GM23248 (cell line): ENCODE results near the gene COPS3. TPM values are rescaled to one million over a fixed set of nuclear protein-coding genes. Genes with fewer than 3 reads are reported as not detected.

Experiments
- DNase-seq: peaks from one replicate; pipeline ENCODE4 v3.0.0-alpha.2; 2015
- H2AFZ ChIP-seq: fragments of 200-600 bp; sonication (generic); 2 replicates; pipeline ENCODE4 v1.6.1; 2016; ENCODE audit warnings: antibody characterized with exemption
- H3F3A ChIP-seq: fragments of 200-600 bp; sonication (generic); 2 replicates; pipeline ENCODE4 v1.6.1; 2016; ENCODE audit warnings: mild to moderate bottlenecking, antibody characterized with exemption, mixed run types; ENCODE audit not compliant: insufficient read depth
- H3K27ac ChIP-seq: fragments of 200-600 bp; sonication (generic); 2 replicates; pipeline ENCODE4 v1.5.1; 2016; ENCODE audit warnings: mild to moderate bottlenecking
- H3K27me3 ChIP-seq: fragments of 200-600 bp; sonication (generic); replicated peaks from 2 replicates; pipeline ENCODE4 v1.6.1; 2016; ENCODE audit warnings: mild to moderate bottlenecking; ENCODE audit not compliant: insufficient read depth
- H3K36me3 ChIP-seq: fragments of 200-600 bp; sonication (generic); 2 replicates; pipeline ENCODE4 v1.6.1; 2016; ENCODE audit warnings: low read depth, mild to moderate bottlenecking
- H3K4me1 ChIP-seq: fragments of 200-600 bp; sonication (generic); 2 replicates; pipeline ENCODE4 v1.6.1; 2016; ENCODE audit warnings: mild to moderate bottlenecking; ENCODE audit not compliant: insufficient read depth
- H3K4me2 ChIP-seq: fragments of 200-600 bp; sonication (generic); one replicate; pipeline ENCODE4 v1.6.1; 2016; ENCODE audit warnings: mild to moderate bottlenecking; ENCODE audit not compliant: unreplicated experiment
- H3K4me3 ChIP-seq: fragments of 200-600 bp; sonication (generic); 2 replicates; pipeline ENCODE4 v1.5.1; 2016; ENCODE audit warnings: mild to moderate bottlenecking
- H3K79me2 ChIP-seq: fragments of 200-600 bp; sonication (generic); 2 replicates; pipeline ENCODE4 v1.6.1; 2016; ENCODE audit warnings: mild to moderate bottlenecking; ENCODE audit not compliant: insufficient read depth
- H3K9ac ChIP-seq: fragments of 200-600 bp; sonication (generic); 2 replicates; pipeline ENCODE4 v1.6.1; 2016; ENCODE audit warnings: mild to moderate bottlenecking
- H3K9me2 ChIP-seq: fragments of 200-600 bp; sonication (generic); 2 replicates; pipeline ENCODE4 v1.6.1; 2016; ENCODE audit warnings: mixed run types, mild to moderate bottlenecking, moderate library complexity; ENCODE audit not compliant: insufficient read depth
- H3K9me3 ChIP-seq: fragments of 200-600 bp; sonication (generic); one replicate; pipeline ENCODE4 v1.6.1; 2017; ENCODE audit warnings: low read depth
- H4K20me1 ChIP-seq: fragments of 200-600 bp; sonication (generic); 2 replicates; pipeline ENCODE4 v1.6.0; 2016; ENCODE audit not compliant: insufficient read depth
- EZH2 ChIP-seq: fragments of 200-600 bp; sonication (generic); IDR thresholded peaks from 2 replicates; pipeline ENCODE4 v1.6.1; 2018; ENCODE audit warnings: antibody characterized with exemption, mild to moderate bottlenecking; ENCODE audit not compliant: insufficient read depth, poor library complexity, severe bottlenecking
- EZH2phosphoT487 ChIP-seq: fragments of 200-600 bp; sonication (generic); IDR thresholded peaks from 2 replicates; pipeline ENCODE4 v1.6.1; 2018; ENCODE audit warnings: antibody characterized with exemption, moderate library complexity, mild to moderate bottlenecking, low read depth; ENCODE audit not compliant: insufficient read depth
- WGBS, 2 experiments: methylation state at CpG; one replicate each; pipeline ENCODE4 v1.1.6; 2015 to 2017; ENCODE audit warnings: low lambda C conversion rate in 2 of 2, low coverage in 1 of 2; ENCODE audit errors: missing lambda C conversion rate in 2 of 2; 5-methylcytosine and 5-hydroxymethylcytosine counted together
- in situ Hi-C: fragments of 300-500 bp; cut with MboI; formaldehyde crosslinking; loops from 2 replicates; pipeline ENCODE4 v1.15.0; 2020
- polyA plus RNA-seq: library from polyadenylated mRNA; unstranded; fragments of >200 nt; fragmentation: Nextera tagmentation; extraction: Ambion mirVana; gene quantifications from 2 replicates; pipeline ENCODE4 v1.2.1, GENCODE V29; 2016
- total RNA-seq: library from RNA; depleted of rRNA; stranded (reverse); fragments of >200 nt; shearing (Covaris generic); gene quantifications from 2 replicates; pipeline ENCODE4 v1.2.3, GENCODE V29; 2014

Gene COPS3
- total and polyA plus RNA-seq, 2 experiments from 2014 or later: 90.2 to 93.3 TPM

GRCh38 chr17:17320911-17321220, 39.8 kb upstream of the COPS3 start:
- H3K4me1 ChIP-seq: no peaks in the 10 kb centered on the region
- 89 to 90% methylated on average over 10 of the region's 10 CpGs for WGBS, 2 experiments
- H3K9me3 ChIP-seq: no peaks in the 10 kb centered on the region
- no peak for TF ChIP-seq EZH2phosphoT487
- H3K9me2 ChIP-seq: no peaks in the 10 kb centered on the region
- no peaks in the 10 kb centered on the region for H3K36me3 ChIP-seq
- H3K9ac ChIP-seq: no peak overlapping the region
- H3K27me3 ChIP-seq: no peaks in the 10 kb centered on the region
- no peaks in the 10 kb centered on the region for H3F3A ChIP-seq
- no peak for DNase-seq
- H2AFZ ChIP-seq: no peak overlapping the region
- no peaks in the 10 kb centered on the region for H4K20me1 ChIP-seq
- H3K4me3 ChIP-seq: no peak overlapping the region
- no peaks in the 10 kb centered on the region for H3K79me2 ChIP-seq
- in situ Hi-C loops: no loop called here
- H3K4me2 ChIP-seq: no peak overlapping the region
- H3K27ac ChIP-seq: no peak overlapping the region

GRCh38 chr17:17320188-17320910, 39.3 kb upstream of the COPS3 start:
- Histone ChIP-seq H3K4me3 (no peak overlapping the region), H3K36me3 (no peaks in the 10 kb centered on the region), H3F3A (no peaks in the 10 kb centered on the region), H3K9me2 (no peaks in the 10 kb centered on the region), H3K27me3 (no peaks in the 10 kb centered on the region), H3K9me3 (no peaks in the 10 kb centered on the region), H3K79me2 (no peaks in the 10 kb centered on the region), H3K9ac (no peak overlapping the region), H3K27ac (no peak overlapping the region), H3K4me1 (no peaks in the 10 kb centered on the region), H3K4me2 (no peak overlapping the region), H2AFZ (no peak overlapping the region), H4K20me1 (no peaks in the 10 kb centered on the region)
- 85% methylated on average over 16 of the region's 16 CpGs for whole genome bisulfite sequencing, 2 experiments
- DNase-seq: no peak
- TF ChIP-seq EZH2phosphoT487 (no peak), EZH2 (no peak)
- in situ Hi-C loops: no loop called here

- no peaks in the 10 kb centered on the region for H3K4me1 ChIP-seq
- in situ Hi-C loops: no loop called here
- H3K9ac ChIP-seq: no peak overlapping the region
- no peaks in the 10 kb centered on the region for H3K9me2 ChIP-seq
- no peak overlapping the region for H3K4me2 ChIP-seq
- no peaks in the 10 kb centered on the region for H3K79me2 ChIP-seq
- H3K27me3 ChIP-seq: no peaks in the 10 kb centered on the region
- no peaks in the 10 kb centered on the region for H4K20me1 ChIP-seq
- H3F3A ChIP-seq: no peaks in the 10 kb centered on the region
- no peaks in the 10 kb centered on the region for H3K9me3 ChIP-seq
- H3K4me3 ChIP-seq: no peak overlapping the region
- 91 to 92% methylated on average over 6 of the region's 6 CpGs for WGBS, 2 experiments
- no peak overlapping the region for H3K27ac ChIP-seq
- no peaks in the 10 kb centered on the region for H3K36me3 ChIP-seq
- TF ChIP-seq EZH2 (no peak), EZH2phosphoT487 (no peak)
- no peak for DNase-seq
- no peak overlapping the region for H2AFZ ChIP-seq
Measured at GRCh38 chr17:17315142-17315821, 34.2 kb upstream of the COPS3 start.

GRCh38 chr17:17314501-17315071, 33.5 kb upstream of the COPS3 start:
- TF ChIP-seq EZH2: no peak
- no peak for TF ChIP-seq EZH2phosphoT487
- Histone ChIP-seq H3K4me2 (no peak overlapping the region), H3K9me2 (no peaks in the 10 kb centered on the region), H3K4me3 (no peak overlapping the region), H3K9me3 (no peaks in the 10 kb centered on the region), H2AFZ (no peak overlapping the region), H3K9ac (no peak overlapping the region), H4K20me1 (no peaks in the 10 kb centered on the region), H3K27me3 (no peaks in the 10 kb centered on the region), H3F3A (no peaks in the 10 kb centered on the region), H3K27ac (no peak overlapping the region), H3K36me3 (no peaks in the 10 kb centered on the region), H3K4me1 (no peaks in the 10 kb centered on the region), H3K79me2 (no peaks in the 10 kb centered on the region)
- 51 to 55% methylated on average over 5 of the region's 5 CpGs for WGBS, 2 experiments
- in situ Hi-C loops: no loop called here
- DNase-seq: no peak
